Activated T-helper 1 cell treated with Interleukin-2 at 50 U/mL for 16 hours (primary cell): ENCODE measurements around the gene CD96.
"Not testable (repeated sequence)": the region's sequence is repeated elsewhere in the genome, so short reads cannot be mapped to it uniquely, and the experiment has no call there.

Source experiments
- DNase-seq: peaks from one replicate; pipeline ENCODE4 v3.0.0-alpha.2; 2020; ENCODE audit warnings: low read depth

Gene CD96, protein sequence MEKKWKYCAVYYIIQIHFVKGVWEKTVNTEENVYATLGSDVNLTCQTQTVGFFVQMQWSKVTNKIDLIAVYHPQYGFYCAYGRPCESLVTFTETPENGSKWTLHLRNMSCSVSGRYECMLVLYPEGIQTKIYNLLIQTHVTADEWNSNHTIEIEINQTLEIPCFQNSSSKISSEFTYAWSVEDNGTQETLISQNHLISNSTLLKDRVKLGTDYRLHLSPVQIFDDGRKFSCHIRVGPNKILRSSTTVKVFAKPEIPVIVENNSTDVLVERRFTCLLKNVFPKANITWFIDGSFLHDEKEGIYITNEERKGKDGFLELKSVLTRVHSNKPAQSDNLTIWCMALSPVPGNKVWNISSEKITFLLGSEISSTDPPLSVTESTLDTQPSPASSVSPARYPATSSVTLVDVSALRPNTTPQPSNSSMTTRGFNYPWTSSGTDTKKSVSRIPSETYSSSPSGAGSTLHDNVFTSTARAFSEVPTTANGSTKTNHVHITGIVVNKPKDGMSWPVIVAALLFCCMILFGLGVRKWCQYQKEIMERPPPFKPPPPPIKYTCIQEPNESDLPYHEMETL

DNA sequence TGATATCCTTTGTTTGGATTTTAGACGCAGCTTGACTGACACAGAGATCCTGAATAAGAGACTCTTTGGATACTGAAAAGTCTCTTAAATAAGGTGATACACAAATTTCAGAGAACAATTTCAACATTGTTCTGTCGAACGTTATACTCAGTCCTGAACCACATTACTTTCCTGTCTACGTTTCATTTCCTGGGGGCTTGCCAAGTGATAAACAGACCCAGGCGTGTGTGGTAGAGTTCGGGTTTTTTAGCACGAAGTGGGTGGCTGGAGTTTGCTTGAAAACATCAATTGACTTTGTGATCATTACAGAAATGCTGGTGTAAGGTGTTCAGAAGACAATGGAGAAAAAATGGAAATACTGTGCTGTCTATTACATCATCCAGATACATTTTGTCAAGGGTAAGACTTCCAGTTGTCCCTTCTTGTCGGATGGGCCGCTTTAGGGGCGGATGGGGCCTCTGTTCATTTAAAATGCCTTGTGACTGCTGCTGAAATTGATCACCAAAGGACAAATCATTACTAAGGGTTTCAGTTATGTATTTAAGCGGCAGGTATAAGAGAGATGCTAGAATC lies at the start of gene CD96:
TSS of gene CD96 (plus strand) at position 287 of the 573 bp plus-strand sequence. CDS start at position 339, 52 bp downstream.
- peak; percentile 48 for DNase-seq

DNA sequence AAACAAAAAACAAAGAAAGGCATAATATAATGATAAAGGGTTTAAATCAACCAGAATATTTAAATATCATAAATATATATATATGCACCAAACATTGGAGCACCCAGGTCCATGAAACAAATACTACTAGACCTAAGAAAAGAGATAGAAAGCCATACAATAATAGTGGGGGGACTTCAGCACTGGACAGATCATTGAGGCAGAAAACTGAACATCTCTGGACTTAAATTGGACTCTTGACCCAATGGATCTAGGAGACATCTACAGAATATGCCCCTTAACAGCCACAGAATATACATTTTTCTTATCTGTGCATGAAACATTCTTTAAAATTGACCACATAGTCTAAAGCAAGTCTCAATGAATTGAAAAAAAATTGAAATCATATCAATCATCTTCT lies 48.7 kb upstream of the CD96 start:
- DNase-seq: no peak

DNA sequence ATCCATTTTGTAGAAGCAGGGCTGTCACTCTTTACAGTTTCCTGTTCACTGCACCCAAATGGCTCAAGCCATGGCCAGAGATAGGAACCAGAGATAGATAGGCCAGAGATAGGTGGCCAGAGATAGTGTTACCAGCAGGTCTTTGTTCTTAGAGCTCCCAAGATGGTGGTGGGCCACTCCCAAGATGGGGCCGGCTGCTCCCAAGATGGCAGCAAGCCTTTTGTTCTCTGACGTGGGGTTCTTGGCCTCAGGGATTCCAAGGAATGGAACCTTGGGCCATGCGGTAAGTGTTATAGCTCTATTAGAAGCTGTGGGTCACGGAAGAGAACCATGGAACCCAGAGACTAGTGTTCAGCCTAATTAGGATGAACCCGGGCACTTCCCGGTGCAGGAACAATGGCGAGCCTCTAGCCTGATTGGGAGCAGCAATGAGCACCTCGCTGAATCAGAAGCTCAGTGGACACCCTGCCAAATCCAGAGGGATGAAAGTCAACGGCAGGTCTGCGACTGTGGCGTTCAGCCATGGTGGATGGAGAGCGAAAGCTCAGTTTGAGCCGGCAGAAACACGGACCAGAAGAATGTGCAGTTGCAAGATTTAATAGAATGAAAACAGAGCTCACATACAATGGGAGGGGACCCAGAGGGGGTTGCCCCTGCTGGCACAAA lies 45.0 kb upstream of the CD96 start:
- no peak for DNase-seq

DNA sequence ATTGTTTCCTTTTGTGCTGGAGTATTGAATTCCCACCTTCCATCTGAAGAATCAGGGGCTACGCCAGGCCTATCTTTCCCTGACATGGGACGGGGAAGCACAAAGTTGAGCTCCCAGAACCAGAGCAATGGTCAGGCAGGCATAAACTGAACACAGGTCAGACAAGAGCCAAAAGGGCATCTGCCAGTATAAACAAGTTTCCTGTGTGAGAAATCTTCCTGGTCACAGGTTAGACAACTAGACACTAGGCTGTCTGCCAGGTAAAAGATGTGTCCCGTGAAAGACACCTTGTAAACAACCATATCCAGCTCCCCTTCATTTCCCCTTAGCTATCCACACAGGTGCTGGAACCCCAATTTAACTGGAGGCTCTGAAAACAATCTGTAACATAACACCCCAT lies 44.0 kb upstream of the CD96 start:
- no peak for DNase-seq

DNA sequence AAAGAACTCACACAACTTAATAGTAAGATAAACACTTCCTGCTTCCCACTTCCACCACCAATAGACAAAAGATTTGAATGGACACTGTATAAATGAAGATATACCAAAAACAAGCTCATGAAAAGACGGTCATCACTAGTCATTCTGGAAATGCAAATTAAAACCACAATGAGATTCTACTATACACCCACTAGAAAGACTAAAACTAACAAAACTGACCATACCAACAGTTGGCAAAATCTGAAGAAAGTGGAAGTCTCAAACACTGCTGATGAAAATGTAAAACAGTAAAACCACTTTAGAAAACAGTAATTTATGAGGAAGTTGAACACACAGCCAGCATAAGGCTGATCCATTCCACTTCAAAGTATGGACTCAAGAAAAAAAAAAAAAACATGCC lies 35.6 kb upstream of the CD96 start:
- DNase-seq: no peak

DNA sequence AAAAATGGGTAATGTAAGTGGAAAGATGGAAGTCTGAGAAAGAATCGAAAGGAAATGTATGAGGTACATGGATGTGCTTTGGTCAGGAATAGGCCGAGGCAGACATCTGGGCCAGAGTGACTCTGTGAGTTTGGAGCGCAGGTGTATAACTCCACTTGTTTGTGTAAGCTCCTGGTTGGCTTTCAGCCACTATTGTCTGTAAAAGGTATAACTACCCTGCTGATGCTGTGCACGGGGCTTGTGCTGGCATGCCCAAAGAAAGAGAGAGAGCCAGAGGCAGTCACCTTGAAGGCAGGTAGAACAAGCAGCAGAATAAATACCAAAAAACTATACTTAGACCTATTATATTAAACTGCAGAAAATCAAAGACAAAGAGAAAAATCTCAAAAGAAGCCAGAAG lies 32.7 kb upstream of the CD96 start:
- DNase-seq: no peak

DNA sequence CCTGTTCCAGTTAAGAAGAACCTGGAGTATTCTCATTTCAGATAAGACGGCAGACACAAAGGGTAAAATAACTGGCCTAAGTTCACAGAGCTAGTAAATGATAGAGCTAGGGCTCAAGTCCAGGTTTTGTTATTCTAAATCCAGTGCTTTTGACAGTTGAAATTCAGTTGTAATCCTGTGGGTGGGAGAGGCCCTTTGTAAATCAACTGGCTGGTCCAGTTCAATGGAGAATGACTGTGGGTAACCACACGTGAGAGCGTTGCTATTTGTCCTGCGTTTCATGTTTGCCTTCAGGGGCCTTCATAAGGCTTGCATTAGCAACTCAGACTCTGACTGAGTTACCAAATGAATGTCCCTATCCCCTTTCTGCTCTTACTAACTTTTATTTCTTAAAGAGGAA lies 24.2 kb upstream of the CD96 start:
- no peak for DNase-seq

DNA sequence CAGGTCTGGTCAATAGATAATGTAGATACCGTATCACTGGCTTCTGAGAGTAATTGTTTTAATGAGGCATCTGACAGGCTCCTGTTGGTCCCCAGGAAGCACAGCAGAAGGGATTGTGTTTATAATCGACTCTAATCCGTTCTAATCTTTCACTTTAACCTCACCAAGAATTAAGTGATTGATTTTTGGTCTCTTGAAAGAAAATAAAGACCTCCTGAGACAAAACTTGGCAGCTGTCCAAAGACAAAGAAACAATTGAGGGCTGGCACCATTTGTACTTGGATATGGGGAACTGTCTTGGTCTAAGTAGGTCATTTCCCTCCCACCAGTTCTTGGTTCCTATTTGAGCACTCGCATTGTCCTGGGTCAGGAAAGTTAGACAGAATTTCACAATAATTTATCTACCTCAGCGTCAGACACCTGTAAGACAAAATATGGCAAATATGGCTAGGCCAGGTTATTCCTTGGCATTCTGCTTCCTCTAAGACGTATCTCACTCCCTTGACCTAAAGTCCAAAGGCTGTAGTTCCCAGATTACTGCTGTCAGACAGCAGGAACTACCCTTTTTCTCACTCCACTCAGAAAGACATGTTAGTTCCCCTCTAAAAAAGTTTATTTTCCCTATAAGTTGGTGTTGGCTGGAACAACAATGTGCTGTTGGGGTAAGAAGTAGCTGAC lies 22.7 kb upstream of the CD96 start:
- no peak for DNase-seq

DNA sequence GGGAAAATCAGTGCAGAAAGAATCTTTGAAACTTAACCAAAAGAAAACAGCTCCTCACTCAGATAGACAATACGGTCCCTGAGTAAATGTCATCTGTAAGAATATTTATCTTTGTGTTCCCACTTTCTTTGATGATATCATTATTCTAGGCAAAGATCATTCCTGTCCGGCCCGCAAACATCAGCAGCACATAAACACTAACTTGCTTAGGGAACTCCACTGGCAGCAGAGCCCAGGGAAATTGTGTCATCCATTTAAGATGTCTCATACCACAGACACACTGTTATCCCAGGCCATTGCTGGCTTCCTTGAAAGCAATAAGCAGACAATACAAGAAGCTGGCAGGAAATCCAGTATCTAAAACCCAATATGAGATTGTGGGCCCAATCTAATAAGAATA lies 20.1 kb upstream of the CD96 start:
- no peak for DNase-seq

DNA sequence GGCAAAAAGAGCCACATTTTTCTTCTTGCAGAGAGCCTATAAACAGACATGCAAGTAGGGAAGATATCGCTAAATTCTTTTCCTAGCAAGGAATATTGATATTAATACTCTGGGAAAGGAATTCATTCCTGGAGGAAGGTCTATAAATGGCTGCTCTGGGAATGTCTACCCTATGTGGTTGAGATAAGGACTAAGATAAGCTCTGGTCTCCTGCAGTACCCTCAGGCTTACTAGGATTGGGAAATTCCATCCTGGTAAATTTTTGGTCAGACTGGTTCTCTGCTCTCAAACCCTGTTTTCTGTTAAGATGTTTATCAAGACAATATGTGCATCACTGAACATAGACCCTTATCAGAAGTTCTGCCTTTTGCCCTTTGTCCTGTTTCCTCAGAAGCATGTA lies 17.5 kb upstream of the CD96 start:
- not testable (repeated sequence) for DNase-seq

DNA sequence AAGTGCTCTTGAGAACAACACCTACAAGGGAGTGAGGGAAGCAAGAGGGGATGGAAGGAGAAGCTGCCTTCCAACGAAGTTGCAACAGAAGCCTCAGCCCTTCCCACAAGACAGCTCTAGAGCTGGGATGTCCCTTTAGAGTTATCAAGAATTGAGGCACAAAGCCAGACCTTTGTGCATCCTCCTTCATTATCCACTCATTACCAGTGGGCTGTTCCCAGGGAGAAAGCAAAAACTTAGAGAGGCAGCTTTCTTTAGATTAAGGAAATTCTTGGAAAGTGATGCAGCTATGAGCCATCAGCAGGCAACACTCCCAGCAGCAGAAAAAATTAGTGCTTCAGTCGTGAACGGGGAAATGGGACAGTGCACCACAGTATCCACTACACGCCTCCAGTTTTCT lies 10.6 kb upstream of the CD96 start:
- DNase-seq: no peak

DNA sequence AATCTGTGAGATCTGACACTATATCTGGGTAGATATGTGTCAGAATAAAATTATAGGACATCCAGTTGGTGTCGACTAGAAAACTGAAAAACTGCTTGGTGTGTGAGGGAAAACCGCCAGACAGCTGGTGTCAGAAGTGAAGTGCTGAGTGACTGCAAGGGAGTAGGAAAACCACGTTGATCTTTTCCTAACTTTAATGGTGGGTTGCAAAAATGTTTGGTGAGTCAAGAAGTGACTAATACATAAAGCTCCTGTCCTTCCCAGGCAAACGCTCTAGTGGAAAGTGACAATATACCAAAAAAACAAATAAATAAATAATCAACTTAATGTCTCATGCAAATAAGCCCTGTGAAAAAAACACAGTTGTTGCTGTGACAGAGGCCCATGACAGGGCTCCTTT lies 7.3 kb upstream of the CD96 start:
- no peak for DNase-seq

DNA sequence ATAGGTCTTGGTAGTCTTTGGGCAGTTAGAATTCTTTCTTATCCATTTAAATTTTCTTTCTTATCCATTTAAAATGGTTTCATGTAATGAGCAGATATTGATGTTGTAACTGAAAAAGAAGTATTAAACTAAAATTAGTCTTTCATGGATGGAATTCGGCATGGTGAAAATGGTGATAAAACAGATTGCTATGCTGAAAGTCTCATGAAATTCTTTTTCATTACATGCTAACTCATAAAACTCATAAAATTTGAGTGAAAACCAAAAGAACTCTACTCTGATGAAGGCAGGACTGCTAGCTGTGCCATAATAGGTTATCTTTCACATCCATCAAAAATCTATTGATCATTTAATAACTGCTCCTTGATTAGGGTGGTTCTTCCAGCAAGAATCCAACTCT lies 3.9 kb upstream of the CD96 start:
- DNase-seq: no peak

DNA sequence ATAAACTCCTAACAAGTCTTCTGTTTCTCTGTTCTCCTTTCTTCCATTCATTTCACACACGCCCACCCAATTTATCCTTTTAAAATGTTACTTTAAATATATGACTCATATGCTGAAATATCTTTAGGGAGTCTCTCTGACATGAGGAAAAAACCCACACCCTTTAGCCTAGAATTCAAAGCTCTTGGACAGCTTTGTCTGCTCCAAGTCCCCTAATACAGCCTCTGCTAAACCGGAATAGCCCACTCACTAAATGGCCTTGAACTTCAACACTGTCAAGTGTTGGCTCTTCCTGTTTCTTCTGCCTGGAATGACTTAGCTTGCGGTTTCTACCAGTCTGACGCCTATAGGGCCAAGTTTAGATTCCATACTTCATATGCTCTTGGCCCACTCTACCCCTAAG lies 3.3 kb upstream of the CD96 start:
- DNase-seq: no peak

DNA sequence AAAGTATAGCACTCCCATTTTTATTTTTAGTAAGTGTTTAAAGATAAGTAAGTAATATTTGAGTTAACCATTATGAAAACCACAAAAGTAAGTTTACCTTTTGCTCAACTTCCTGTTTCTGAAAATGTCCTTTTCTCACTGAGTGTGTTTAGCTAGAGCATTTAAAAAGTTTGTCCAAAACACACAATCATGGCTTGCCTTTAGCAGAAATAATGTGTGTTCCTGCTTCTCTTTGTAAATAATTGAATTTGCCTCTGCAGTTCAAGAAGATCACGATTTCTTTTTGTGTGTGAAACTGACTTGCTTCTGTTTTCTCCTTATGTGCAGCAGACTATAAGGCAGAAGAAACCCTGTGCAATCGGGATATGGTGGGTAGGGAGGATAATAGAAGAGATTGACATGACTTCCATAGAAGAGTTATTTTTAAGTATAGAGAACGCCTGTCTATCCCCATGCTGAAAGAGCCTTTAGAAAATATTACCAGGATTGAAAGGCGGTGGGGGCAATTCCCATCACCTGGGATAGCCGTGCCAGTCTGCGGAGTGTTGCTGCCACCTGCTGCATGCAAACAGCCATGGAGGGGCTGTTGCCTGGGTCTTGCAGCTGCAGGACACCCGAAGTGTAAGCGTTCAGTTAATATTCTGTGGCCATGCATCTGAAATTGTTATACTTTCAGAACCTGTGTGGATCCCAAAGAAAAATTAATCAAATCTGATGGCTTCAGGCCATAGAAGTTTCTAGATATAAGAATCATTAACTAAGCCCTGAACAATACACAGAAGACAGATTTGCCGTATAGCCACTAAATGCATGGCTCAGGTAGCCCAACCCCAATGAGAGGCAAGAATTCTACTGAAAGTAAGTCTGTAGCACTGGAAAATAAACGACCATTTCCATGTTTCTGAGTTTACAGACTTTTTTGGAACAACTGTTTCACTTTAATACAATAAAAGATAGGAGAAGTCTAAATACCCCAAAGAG lies 2.4 kb upstream of the CD96 start:
- peak; percentile 43 for DNase-seq

DNA sequence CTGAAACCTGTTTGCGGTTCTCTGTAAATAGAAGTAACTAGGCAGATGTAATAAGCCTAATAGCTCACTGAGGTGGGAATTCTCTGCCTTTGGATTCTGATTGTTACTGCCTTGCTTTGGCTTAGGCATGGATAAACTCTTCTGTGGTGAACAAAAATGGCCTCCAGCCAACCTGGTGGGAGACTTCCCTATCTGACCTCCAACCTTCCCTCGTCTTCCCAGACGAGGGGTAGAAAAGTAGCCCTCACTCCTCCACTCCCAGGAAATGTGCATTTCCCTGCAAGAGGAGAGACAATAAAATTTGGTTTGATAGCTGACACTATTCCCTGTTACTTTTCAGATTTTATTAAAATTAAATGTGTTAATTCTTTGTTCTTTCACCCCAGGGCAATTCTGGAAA lies 606 bp upstream of the CD96 start:
- no peak for DNase-seq

DNA sequence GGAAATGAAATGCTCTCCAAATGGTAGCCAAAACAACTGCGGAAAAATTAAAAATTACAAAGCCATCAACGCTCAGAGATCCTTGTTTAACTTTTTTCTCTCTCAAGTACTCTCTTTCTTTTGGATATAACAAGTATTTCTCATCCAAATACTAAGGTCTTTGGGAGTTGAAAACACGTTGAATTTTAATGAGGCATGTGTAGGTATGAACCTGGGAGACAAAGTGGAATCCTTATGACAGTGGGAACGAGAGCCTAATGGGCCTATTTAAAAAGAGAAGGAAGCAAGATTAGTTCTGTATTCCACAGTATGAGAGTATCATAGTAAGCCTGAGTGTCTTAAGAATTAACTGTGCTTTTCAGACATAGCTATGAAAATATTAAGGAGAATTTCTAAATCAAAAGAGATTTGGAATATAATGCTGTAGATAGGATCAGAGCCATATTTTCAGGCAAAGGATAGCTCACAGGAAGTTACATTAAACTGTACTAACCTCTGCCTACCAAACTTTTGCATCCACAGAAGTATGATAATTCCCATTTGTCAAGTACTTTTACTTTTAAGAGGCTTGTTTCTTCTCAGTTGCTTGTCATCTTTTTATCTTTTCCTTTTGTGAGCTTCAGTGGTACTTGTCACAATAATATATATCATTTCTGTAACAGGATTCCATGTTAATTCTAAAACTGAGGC lies 759 bp downstream of the CD96 start:
- no peak for DNase-seq

DNA sequence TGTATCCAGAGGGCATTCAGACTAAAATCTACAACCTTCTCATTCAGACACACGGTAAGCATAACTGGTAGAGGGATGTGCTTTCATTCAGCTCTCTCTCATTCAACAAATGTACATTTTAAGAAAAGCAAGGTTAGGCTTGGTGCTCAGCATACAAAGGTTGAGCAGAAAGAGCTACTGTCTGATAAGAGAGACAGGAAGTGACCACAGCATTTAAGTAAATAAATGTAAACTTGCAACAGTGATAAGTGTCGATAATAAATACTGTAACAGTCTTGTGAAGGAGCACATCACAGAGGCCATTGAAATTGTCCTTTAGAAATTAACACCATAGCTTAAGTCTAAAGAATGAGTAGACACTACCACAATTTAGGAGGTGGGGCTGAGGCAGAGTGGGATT lies 3.4 kb downstream of the CD96 start:
- DNase-seq: no peak

DNA sequence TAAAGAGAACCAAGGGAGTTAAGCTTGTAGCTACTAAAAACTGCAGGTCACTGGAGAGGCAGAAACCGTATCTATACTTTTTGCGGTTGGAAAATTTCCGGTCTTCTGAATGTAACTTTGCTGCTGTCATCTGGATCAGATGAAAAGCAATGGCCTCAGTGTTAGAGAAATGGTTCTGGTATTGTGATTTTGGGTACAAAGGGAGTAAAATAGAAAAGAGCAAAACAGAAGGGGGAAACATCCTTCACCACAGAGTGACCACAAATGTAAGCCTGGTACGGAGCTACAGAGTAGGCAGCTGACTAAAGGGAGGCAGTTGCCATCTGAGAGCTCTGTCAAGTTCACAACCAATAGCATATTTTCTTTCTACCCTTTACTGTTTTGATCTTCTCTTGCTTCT lies 5.6 kb downstream of the CD96 start:
- peak; percentile 14 for DNase-seq

DNA sequence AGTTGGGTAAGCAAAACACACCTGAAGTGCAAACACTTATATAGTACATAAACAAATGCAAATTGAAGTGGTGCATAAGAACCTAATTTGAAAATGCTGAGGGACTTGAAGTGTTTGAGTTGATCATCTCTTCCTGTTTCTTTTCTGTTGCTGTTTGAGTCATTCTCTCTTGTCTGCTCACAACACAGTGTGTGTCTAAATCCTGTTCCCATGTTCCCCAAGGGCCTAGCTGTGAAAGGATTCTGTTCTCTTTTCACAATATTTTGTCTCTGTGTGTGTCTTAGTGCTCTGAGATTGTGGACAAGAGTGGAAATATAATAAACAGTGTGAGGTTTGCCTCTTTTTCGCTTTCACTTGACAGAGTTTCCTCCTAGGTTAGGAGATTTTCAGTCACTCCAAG lies 6.1 kb downstream of the CD96 start:
- no peak for DNase-seq

DNA sequence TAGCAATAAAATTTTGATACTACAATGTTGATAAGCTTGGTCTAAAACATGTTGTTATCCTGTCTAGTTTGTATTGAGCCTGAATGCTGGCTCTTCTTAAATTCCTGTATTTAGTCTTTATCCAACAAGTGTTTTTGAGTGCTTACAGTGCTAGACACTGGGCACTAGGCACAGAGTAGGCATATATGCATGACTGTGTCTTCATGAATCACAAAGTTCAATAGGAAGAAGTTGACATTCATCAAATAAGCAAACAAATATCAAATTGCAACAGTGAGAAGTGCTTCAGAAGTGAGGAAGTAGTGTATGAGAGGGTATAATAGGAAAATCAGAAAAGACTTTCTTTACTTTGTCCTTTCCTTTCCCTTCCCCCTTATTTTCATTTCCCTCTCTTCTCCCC lies 6.8 kb downstream of the CD96 start:
- DNase-seq: no peak
